HEK293T (cell line): Measurements from ENCODE around the gene PELI3.

Experiments used
- CTCF ChIA-PET: fragments of 350-600 bp; formaldehyde crosslinking; extraction: SDS; loops from one replicate; lab custom pipeline; 2021; ENCODE audit warnings: antibody characterized with exemption, inconsistent platforms; lab: Yijun Ruan, JAX
- POLR2A ChIA-PET: fragments of 350-600 bp; formaldehyde crosslinking; extraction: SDS; loops from one replicate; lab custom pipeline; 2020; ENCODE audit warnings: antibody characterized with exemption, inconsistent platforms; lab: Yijun Ruan, JAX
- DNase-seq: peaks from one replicate; pipeline ENCODE4 v3.0.0; 2012; ENCODE audit warnings: mixed read lengths; ENCODE audit errors: extremely low spot score
- ARNT ChIP-seq: fragments of 450-650 bp; IDR thresholded peaks from 2 replicates; pipeline ENCODE4 v1.6.1; 2017; ENCODE audit warnings: mild to moderate bottlenecking
- BHLHE40 ChIP-seq: fragments of 450-650 bp; IDR thresholded peaks from 2 replicates; pipeline ENCODE4 v1.6.1; 2016; ENCODE audit warnings: mild to moderate bottlenecking, moderate library complexity, borderline replicate concordance
- CTBP1 ChIP-seq: fragments of 450-650 bp; IDR thresholded peaks from 2 replicates; pipeline ENCODE4 v1.6.1; 2016; ENCODE audit warnings: borderline replicate concordance
- ELF4 ChIP-seq: fragments of 450-650 bp; IDR thresholded peaks from 2 replicates; pipeline ENCODE4 v1.6.1; 2017; ENCODE audit warnings: antibody characterized with exemption
- FOXA1 ChIP-seq: fragments of 450-650 bp; IDR thresholded peaks from 2 replicates; pipeline ENCODE4 v1.6.1; 2016; ENCODE audit warnings: mild to moderate bottlenecking
- FOXK2 ChIP-seq: fragments of 450-650 bp; IDR thresholded peaks from 2 replicates; pipeline ENCODE4 v1.6.1; 2016; ENCODE audit warnings: mild to moderate bottlenecking
- FOXM1 ChIP-seq: fragments of 450-650 bp; IDR thresholded peaks from 2 replicates; pipeline ENCODE4 v1.6.1; 2017; ENCODE audit warnings: mild to moderate bottlenecking, borderline replicate concordance
- HDGF ChIP-seq: fragments of 450-650 bp; IDR thresholded peaks from 2 replicates; pipeline ENCODE4 v1.6.1; 2017; ENCODE audit warnings: antibody characterized with exemption, borderline replicate concordance
- L3MBTL2 ChIP-seq: fragments of 450-650 bp; conservative IDR thresholded peaks from 2 replicates; pipeline ENCODE4 v1.6.1; 2016; ENCODE audit warnings: mild to moderate bottlenecking
- LEF1 ChIP-seq: fragments of 450-650 bp; IDR thresholded peaks from 2 replicates; pipeline ENCODE4 v1.6.1; 2017; ENCODE audit warnings: mild to moderate bottlenecking, borderline replicate concordance
- NFRKB ChIP-seq: fragments of 450-650 bp; IDR thresholded peaks from 2 replicates; pipeline ENCODE4 v1.6.1; 2016; ENCODE audit warnings: mild to moderate bottlenecking, moderate library complexity
- SP1 ChIP-seq: fragments of 450-650 bp; IDR thresholded peaks from 2 replicates; pipeline ENCODE4 v1.6.1; 2017
- SUZ12 ChIP-seq: fragments of 450-650 bp; IDR thresholded peaks from 2 replicates; pipeline ENCODE4 v1.6.1; 2016; ENCODE audit warnings: mild to moderate bottlenecking
- TARDBP ChIP-seq: fragments of 450-650 bp; IDR thresholded peaks from 2 replicates; pipeline ENCODE4 v1.6.1; 2016
- ZNF384 ChIP-seq: fragments of 450-650 bp; IDR thresholded peaks from 2 replicates; pipeline ENCODE4 v1.6.1; 2016
- TF ChIP-seq, protein P1 (sequence below): fragments of 450-650 bp; IDR thresholded peaks from 2 replicates; pipeline ENCODE4 v1.6.1; 2016

Gene PELI3

DNA sequence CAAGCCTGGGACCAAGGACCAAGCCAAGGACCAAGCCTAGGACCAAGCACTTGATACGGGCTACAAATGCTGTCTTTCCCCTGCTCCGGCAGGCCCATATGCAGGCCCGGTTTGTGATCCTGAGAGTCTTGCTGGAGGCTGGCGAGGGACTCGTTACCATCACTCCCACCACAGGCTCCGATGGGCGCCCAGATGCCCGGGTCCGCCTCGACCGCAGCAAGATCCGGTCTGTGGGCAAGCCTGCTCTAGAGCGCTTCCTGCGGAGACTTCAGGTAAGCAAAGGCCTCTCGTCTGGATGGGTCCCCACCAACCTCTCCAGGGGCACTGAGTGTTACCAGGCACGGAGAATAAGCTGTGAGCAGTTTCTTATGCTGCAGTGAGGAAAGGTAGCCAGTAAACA lies 30.5 kb downstream of the PELI3 start:
- ChIA-PET CTCF (no interaction called here), POLR2A (no interaction called here)
- no peak for TF ChIP-seq NFRKB
- no peak for TF ChIP-seq FOXA1
- TF ChIP-seq LEF1: no peak
- no peak for TF ChIP-seq ELF4
- TF ChIP-seq, protein P1, sequence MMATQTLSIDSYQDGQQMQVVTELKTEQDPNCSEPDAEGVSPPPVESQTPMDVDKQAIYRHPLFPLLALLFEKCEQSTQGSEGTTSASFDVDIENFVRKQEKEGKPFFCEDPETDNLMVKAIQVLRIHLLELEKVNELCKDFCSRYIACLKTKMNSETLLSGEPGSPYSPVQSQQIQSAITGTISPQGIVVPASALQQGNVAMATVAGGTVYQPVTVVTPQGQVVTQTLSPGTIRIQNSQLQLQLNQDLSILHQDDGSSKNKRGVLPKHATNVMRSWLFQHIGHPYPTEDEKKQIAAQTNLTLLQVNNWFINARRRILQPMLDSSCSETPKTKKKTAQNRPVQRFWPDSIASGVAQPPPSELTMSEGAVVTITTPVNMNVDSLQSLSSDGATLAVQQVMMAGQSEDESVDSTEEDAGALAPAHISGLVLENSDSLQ: no peak
- no peak for TF ChIP-seq L3MBTL2
- no peak for TF ChIP-seq FOXM1
- TF ChIP-seq FOXK2: no peak
- no peak for TF ChIP-seq SUZ12
- TF ChIP-seq SP1: no peak
- TF ChIP-seq CTBP1: no peak
- no peak for TF ChIP-seq HDGF
- DNase-seq: no peak

GRCh38 chr11:66498506-66498905 lies 31.8 kb downstream of the PELI3 start:
- CTCF ChIA-PET: no interaction called here
- POLR2A ChIA-PET: no interaction called here
- no peak for DNase-seq
- TF ChIP-seq CTBP1 (no peak), HDGF (no peak), FOXM1 (no peak), ZNF384 (no peak), L3MBTL2 (no peak)

DNA sequence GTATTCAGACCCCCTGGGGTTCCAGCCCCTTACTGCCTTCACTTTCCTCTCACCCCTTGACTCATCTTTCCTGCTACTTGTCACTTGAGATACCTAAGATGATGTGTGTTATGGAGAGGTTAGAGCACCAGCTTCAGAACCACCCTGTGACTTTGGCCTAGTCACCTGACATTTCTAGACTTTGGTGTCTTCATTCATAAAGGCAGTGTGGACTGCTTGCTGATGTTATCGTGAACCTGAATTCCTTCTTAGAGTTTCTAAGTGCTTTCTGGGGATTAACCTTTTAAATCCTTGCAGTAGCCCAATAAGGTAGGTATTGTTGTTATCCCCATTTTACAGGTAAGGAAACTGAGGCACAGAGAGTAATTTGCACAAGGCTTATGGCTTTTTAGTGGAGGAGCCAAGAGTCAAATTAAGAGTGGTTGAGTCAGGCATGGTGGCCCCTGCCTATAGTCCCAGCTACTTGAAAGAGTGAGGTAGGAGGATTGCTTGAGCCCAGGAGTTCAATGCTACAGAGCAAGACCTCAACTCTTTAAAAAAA lies 38.6 kb downstream of the PELI3 start:
- TF ChIP-seq SUZ12 (no peak), FOXM1 (no peak), BHLHE40 (no peak), L3MBTL2 (no peak), CTBP1 (no peak), FOXK2 (no peak), FOXA1 (no peak), TARDBP (no peak), ZNF384 (no peak), HDGF (no peak)
- POLR2A ChIA-PET: no interaction called here
- CTCF ChIA-PET: no interaction called here
- no peak for DNase-seq

DNA sequence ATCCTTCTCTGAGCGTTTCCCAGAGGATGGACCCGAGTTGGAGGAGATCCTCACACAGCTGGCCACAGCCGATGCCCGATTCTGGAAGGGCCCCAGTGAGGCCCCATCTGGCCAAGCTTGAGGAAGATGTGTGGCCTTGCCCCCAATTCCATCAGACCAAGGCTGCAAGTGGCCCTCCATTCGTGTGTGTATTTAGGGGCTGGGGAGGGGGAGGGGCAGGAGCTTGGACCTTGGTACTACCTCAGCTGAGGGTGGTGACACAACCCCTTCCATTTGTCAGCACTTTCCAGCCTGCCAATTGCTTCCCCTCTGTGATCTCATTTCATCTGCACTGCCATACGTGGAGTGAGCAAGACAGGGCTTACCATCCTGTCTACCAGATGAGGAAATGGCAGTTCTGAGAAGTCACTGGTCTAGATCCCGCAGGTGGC lies 42.4 kb downstream of the PELI3 start:
- no peak for DNase-seq
- ChIA-PET CTCF (interaction anchor here (3.9 kb wide), 1 partner anchor 18 kb away, joined by 15 read pairs; no protein-coding TSS in a partner anchor), POLR2A (interaction anchor here (1.4 kb wide), 1 partner anchor 29 kb away, joined by 3 read pairs; the partner anchor contains the start of gene DPP3)

DNA sequence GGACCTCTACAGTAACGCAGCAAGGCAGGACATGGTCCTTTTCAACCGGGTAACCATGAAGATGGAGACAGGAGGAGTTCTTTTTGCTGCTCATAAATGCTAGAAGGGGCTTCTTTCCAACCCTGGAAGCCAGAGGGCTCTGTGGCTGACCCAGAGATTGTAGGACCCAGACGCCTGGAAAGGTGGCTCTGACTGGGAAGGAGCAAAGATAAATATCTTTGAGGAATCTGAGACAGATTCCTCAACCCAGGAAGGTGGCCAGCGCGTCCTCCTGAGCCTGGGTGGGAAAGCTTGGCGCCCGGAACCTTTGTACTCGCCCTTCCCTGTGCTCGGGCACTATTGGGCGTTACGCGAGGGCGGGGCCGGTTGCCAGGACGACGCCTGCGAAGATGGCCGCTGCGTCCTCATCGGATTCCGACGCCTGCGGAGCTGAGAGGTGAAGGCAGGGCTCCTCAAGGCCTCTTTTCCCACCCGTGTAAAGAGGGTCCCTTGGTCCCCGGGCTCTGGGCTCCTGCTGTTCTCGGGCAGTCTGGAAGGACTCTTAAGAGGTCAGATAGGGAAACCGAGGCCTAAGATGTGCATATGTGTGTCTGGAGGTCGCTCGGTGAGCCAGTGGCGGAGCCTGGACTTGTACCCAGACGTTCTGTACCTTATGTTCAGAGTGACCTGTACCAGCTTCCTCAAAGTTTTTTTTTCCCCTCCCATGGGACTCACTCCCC lies 43.7 kb downstream of the PELI3 start, which contains the start of gene BBS1:
BBS1 (plus strand) TSS at position 365 of the 719 bp plus-strand sequence; CDS start at position 390, 25 bp downstream.
- CTCF ChIA-PET: interaction anchor here (3.9 kb wide), 1 partner anchor 19 kb away, joined by 15 read pairs; no protein-coding TSS in a partner anchor
- DNase-seq: peak; percentile 91
- TF ChIP-seq CTBP1: peak; percentile 77
- TF ChIP-seq FOXA1: no peak
- TF ChIP-seq NFRKB: peak; percentile 57; the same call in 1 of the 2 replicates
- TF ChIP-seq HDGF: no peak
- TF ChIP-seq LEF1: no peak
- TF ChIP-seq ELF4: no peak
- no peak for TF ChIP-seq BHLHE40
- no peak for TF ChIP-seq ARNT
- no peak for TF ChIP-seq FOXM1
- TF ChIP-seq L3MBTL2: no peak
- no peak for TF ChIP-seq ZNF384
- TF ChIP-seq, protein P1: no peak
- no peak for TF ChIP-seq TARDBP
- peak; percentile 38; the same call in 1 of the 2 replicates for TF ChIP-seq SP1
- TF ChIP-seq FOXK2: no peak
- no peak for TF ChIP-seq SUZ12
- POLR2A ChIA-PET: interaction anchor here (0.6 to 1.5 kb wide), 6 partner anchors 8 to 167 kb away, joined by 3 to 8 read pairs (median 3); partner anchors contain the start of genes MRPL11 and RBM4B

More for the DNA sequence above, 42.4 kb downstream of the PELI3 start:
- no peak for TF ChIP-seq HDGF

DNA sequence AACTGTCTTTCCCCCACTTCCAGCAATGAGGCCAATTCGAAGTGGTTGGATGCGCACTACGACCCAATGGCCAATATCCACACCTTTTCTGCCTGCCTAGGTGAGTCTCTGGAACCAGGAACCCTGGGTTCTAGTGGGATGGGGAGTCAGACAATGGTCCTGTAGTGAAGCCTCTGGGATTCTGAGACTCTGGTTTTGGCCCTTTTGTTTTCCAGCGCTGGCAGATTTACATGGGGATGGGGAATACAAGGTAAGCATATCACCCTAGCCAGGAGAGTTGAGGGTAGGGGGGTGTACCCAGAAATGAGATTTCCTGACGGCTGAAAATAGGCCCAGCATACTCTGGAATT lies 44.3 kb downstream of the PELI3 start:
- DNase-seq: no peak
- TF ChIP-seq, protein P1: no peak
- POLR2A ChIA-PET: interaction anchor here (0.6 to 1.5 kb wide), 6 partner anchors 9 to 167 kb away, joined by 3 to 8 read pairs (median 3); partner anchors contain the start of genes MRPL11 and RBM4B
- CTCF ChIA-PET: interaction anchor here (3.9 kb wide), 1 partner anchor 20 kb away, joined by 15 read pairs; no protein-coding TSS in a partner anchor
